NB4 (cell line): ENCODE measurements around the gene ASIC2.

Experiments
- DNase-seq: peaks from one replicate; pipeline ENCODE4 v3.0.0; 2010; ENCODE audit warnings: low read depth
- H3K4me3 ChIP-seq: one replicate; pipeline ENCODE4 v1.5.1; 2011; ENCODE audit warnings: mild to moderate bottlenecking, low read depth, low read length, moderate library complexity
- CTCF ChIP-seq: IDR thresholded peaks from one replicate; pipeline ENCODE4 v1.5.1; 2012; ENCODE audit warnings: low read depth, low read length
- MAX ChIP-seq: IDR thresholded peaks from 2 replicates; pipeline ENCODE4 v1.6.1; 2011; ENCODE audit warnings: low read depth, low read length
- MYC ChIP-seq: IDR thresholded peaks from 2 replicates; pipeline ENCODE4 v1.6.1; 2011; ENCODE audit warnings: low read depth, low read length
- POLR2A ChIP-seq: IDR thresholded peaks from 2 replicates; pipeline ENCODE4 v1.6.1; 2011; ENCODE audit warnings: mild to moderate bottlenecking; ENCODE audit not compliant: insufficient read length; ENCODE audit errors: extremely low read depth

The ASIC2 gene

GRCh38 chr17:33284022-33284421 is 9.1 kb downstream of the ASIC2 start:
- TF ChIP-seq MAX (no peak), MYC (no peak)
- no peak for DNase-seq
- no peak overlapping the region for H3K4me3 ChIP-seq

GRCh38 chr17:33280162-33280943 is 12.7 kb downstream of the ASIC2 start:
- no peak overlapping the region for H3K4me3 ChIP-seq
- no peak for DNase-seq
- no peak for TF ChIP-seq POLR2A
- no peak for TF ChIP-seq CTCF
- no peak for TF ChIP-seq MYC
- TF ChIP-seq MAX = no peak

GRCh38 chr17:33277436-33278100 is 15.5 kb downstream of the ASIC2 start:
- DNase-seq = no peak
- TF ChIP-seq POLR2A (no peak), MAX (no peak), MYC (no peak), CTCF (no peak)

GRCh38 chr17:33273743-33274410 is 19.2 kb downstream of the ASIC2 start:
- no peak overlapping the region for H3K4me3 ChIP-seq
- TF ChIP-seq CTCF (no peak), MAX (no peak), MYC (no peak), POLR2A (no peak)
- DNase-seq = no peak

More at GRCh38 chr17:33277436-33278100, 15.5 kb downstream of the ASIC2 start:
- H3K4me3 ChIP-seq = no peak overlapping the region

GRCh38 chr17:33273271-33273670 is 19.8 kb downstream of the ASIC2 start:
- H3K4me3 ChIP-seq = no peak overlapping the region
- no peak for DNase-seq
- TF ChIP-seq CTCF = no peak
- no peak for TF ChIP-seq MYC
- TF ChIP-seq MAX = no peak
- TF ChIP-seq POLR2A = no peak

- no peak for TF ChIP-seq MYC
- no peak for TF ChIP-seq MAX
- no peak for TF ChIP-seq POLR2A
- TF ChIP-seq CTCF = no peak
- DNase-seq = no peak
- H3K4me3 ChIP-seq = no peak overlapping the region
These were observed 20.7 kb downstream of the ASIC2 start for GRCh38 chr17:33272438-33272837.
